A673 (cell line): ENCODE results near the gene FMN2. TPM values are rescaled to one million over a fixed set of nuclear protein-coding genes. Genes with fewer than 3 reads are reported as not detected.

ENCODE experiments used
- BruUV-seq: library from RNA; stranded (reverse); fragments of 400-500 nt; replicated peaks from 2 replicates; lab custom pipeline; 2021; lab: Mats Ljungman, UMichigan
- CTCF ChIA-PET: fragments of 300-600 bp; sonication (Branson Sonifier 250); formaldehyde crosslinking; loops from one replicate; lab custom pipeline; 2022; ENCODE audit warnings: antibody characterized with exemption; lab: Charles Lee
- POLR2A ChIA-PET: fragments of 300-600 bp; sonication (Branson Sonifier 250); formaldehyde crosslinking; loops from one replicate; lab custom pipeline; 2022; ENCODE audit warnings: antibody characterized with exemption; ENCODE audit not compliant: low non-redundant PET; lab: Charles Lee
- DNase-seq: peaks from one replicate; pipeline ENCODE4 v3.0.0-alpha.2; 2015; ENCODE audit warnings: low spot score
- H3K27ac ChIP-seq: fragments of 200-600 bp; sonication (generic); 2 replicates; pipeline ENCODE4 v1.5.1; 2016; ENCODE audit warnings: mixed run types, low read depth, mild to moderate bottlenecking, mixed read lengths, antibody characterized with exemption, low read length; ENCODE audit not compliant: poor library complexity, severe bottlenecking
- H3K27me3 ChIP-seq: fragments of 200-600 bp; sonication (generic); replicated peaks from 2 replicates; pipeline ENCODE4 v1.6.1; 2017; ENCODE audit warnings: mixed run types, low read depth, mild to moderate bottlenecking, mixed read lengths, antibody characterized with exemption, low read length; ENCODE audit not compliant: insufficient read depth, poor library complexity
- H3K36me3 ChIP-seq: fragments of 200-600 bp; sonication (generic); 2 replicates; pipeline ENCODE4 v1.6.1; 2016; ENCODE audit warnings: mixed run types, mild to moderate bottlenecking, mixed read lengths, antibody characterized with exemption, low read length; ENCODE audit not compliant: insufficient read depth, poor library complexity, severe bottlenecking
- H3K4me1 ChIP-seq: fragments of 200-600 bp; sonication (generic); 2 replicates; pipeline ENCODE4 v1.6.1; 2017; ENCODE audit warnings: mixed run types, mild to moderate bottlenecking, mixed read lengths, antibody characterized with exemption, low read length; ENCODE audit not compliant: insufficient read depth, poor library complexity, severe bottlenecking
- H3K4me3 ChIP-seq: fragments of 200-600 bp; sonication (generic); 2 replicates; pipeline ENCODE4 v1.5.1; 2016; ENCODE audit warnings: low read depth, mixed run types, mild to moderate bottlenecking, mixed read lengths, low read length; ENCODE audit not compliant: poor library complexity, severe bottlenecking
- H3K9me3 ChIP-seq: fragments of 200-600 bp; sonication (generic); 2 replicates; pipeline ENCODE4 v1.6.1; 2016; ENCODE audit warnings: mixed run types, low read depth, mild to moderate bottlenecking, mixed read lengths, antibody characterized with exemption, low read length; ENCODE audit not compliant: poor library complexity, severe bottlenecking
- CTCF ChIP-seq: fragments of 300-800, 200-600 bp; sonication (generic); conservative IDR thresholded peaks from 2 replicates; pipeline ENCODE4 v1.5.1; 2017; ENCODE audit warnings: low read depth, mild to moderate bottlenecking, antibody characterized with exemption, low read length, moderate library complexity, mixed read lengths
- EZH2 ChIP-seq: fragments of 200-600 bp; sonication (generic); IDR thresholded peaks from 2 replicates; pipeline ENCODE4 v1.6.1; 2017; ENCODE audit warnings: borderline replicate concordance, low read depth, mild to moderate bottlenecking, mixed read lengths, antibody characterized with exemption, low read length; ENCODE audit not compliant: poor library complexity, severe bottlenecking
- intact Hi-C: fragments of 100-400 bp; cut with micrococcal nuclease; formaldehyde crosslinking; loops from one replicate; pipeline ENCODE4 v1.10.0; 2022; ENCODE audit not compliant: unreplicated experiment
- total RNA-seq: library from RNA; stranded (reverse); gene quantifications from 2 replicates; pipeline ENCODE4 v1.2.3, GENCODE V29; 2021

FMN2 gene
- total RNA-seq, 1 experiment from 2014 or later = not detected

DNA sequence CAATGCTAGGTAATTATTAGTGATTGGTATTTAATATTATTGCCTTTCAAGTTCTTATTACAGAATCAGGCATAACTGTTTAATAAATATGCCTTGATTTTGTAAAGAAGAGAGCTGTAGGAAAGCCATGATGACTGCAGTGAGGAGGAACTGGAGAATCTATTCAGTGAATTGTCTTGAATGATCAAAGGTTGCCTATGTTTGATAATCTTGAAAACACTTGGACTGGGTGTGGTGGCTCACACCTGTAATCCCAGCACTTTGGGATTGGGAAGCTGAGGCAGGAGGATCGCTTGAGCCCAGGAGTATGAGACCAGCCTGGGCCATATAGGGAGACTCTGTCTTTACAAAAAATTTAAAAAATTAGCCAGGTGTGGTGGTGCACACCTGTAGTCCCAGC, 42.4 kb downstream of the FMN2 start:
- DNase-seq = no peak
- H3K4me3 ChIP-seq = no peak overlapping the region
- no peaks in the 10 kb centered on the region for H3K4me1 ChIP-seq
- H3K27me3 ChIP-seq = no peaks in the 10 kb centered on the region
- no peak for TF ChIP-seq CTCF
- no peak for TF ChIP-seq EZH2
- BruUV-seq = no TSS peak
- ChIA-PET CTCF (interaction anchor here (0.5 kb wide), 1 partner anchor 22 kb away, joined by 3 read pairs; no protein-coding TSS in a partner anchor), POLR2A (no interaction called here)
- no peaks in the 10 kb centered on the region for H3K9me3 ChIP-seq
- intact Hi-C loops = no loop called here
- no peaks in the 10 kb centered on the region for H3K36me3 ChIP-seq
- H3K27ac ChIP-seq = no peak overlapping the region

GRCh38 chr1:240134596-240134995, 42.9 kb downstream of the FMN2 start:
- POLR2A ChIA-PET = no interaction called here
- Histone ChIP-seq H3K4me1 (no peaks in the 10 kb centered on the region), H3K9me3 (no peaks in the 10 kb centered on the region), H3K27me3 (no peaks in the 10 kb centered on the region), H3K4me3 (no peak overlapping the region), H3K36me3 (no peaks in the 10 kb centered on the region), H3K27ac (no peak overlapping the region)
- TF ChIP-seq EZH2 (no peak), CTCF (no peak)
- DNase-seq = no peak
- no TSS peak for BruUV-seq
- CTCF ChIA-PET = interaction anchor here (0.5 kb wide), 1 partner anchor 23 kb away, joined by 3 read pairs; no protein-coding TSS in a partner anchor
- intact Hi-C loops = no loop called here

DNA sequence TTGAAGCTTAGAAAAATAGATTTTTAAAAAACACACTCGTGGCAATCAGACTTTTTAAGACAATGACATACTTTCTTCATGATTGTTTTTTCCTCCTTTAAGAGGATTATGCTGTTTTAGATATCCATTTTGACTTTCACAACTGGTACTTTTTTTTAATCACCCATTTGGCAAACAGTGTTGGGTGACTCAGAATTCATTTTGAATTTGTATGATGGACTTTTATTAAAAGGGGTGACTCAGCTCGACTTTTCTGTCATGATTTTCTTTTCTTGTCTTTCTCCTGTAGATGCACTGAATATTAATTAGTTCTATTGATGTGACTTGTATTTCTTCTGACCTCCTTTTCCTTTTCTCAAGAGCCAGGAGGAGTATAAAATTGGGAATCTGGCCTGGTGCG, 44.7 kb downstream of the FMN2 start:
- Histone ChIP-seq H3K36me3 (no peaks in the 10 kb centered on the region), H3K4me1 (no peaks in the 10 kb centered on the region), H3K4me3 (no peak overlapping the region), H3K27me3 (no peaks in the 10 kb centered on the region), H3K9me3 (no peaks in the 10 kb centered on the region), H3K27ac (no peak overlapping the region)
- no peak for DNase-seq
- intact Hi-C loops = no loop called here
- ChIA-PET CTCF (no interaction called here), POLR2A (no interaction called here)
- no peak for TF ChIP-seq CTCF
- TF ChIP-seq EZH2 = no peak
- BruUV-seq = no TSS peak
